DMS153 treated with DMSO at 0.1 percent for 48 hours (cell line): ENCODE data around the gene SYS1.
A peak's percentile ranks its signal among the peaks of the same experiment; 100 is the strongest.
"Not testable (repeated sequence)": the region's sequence is repeated elsewhere in the genome, so short reads cannot be mapped to it uniquely, and the experiment has no call there.

Source experiments
- DNase-seq: peaks from one replicate; lab custom pipeline; 2025; ENCODE audit not compliant: unreplicated experiment; lab: John Stamatoyannopoulos, UW

The SYS1 gene

DNA sequence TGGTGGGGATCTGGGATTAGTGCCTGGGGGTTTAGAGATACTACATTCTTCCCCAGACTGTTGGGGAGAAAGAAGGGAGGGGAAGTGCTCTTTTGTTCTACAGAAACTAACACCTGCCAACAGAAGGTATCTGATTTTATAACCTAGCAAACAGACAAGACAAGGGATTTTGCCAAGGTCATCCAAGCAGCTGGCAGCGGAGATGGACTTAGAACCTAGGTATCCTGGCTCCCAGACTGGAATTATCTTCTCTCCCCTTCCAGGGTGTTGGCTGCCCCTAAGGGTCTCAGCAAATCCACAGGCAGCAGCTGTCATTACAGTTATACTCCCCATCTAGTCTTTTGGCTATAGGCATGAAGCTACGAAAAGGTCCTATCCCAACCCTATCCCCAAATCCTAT, 23.2 kb upstream of the SYS1 start:
- no peak for DNase-seq

DNA sequence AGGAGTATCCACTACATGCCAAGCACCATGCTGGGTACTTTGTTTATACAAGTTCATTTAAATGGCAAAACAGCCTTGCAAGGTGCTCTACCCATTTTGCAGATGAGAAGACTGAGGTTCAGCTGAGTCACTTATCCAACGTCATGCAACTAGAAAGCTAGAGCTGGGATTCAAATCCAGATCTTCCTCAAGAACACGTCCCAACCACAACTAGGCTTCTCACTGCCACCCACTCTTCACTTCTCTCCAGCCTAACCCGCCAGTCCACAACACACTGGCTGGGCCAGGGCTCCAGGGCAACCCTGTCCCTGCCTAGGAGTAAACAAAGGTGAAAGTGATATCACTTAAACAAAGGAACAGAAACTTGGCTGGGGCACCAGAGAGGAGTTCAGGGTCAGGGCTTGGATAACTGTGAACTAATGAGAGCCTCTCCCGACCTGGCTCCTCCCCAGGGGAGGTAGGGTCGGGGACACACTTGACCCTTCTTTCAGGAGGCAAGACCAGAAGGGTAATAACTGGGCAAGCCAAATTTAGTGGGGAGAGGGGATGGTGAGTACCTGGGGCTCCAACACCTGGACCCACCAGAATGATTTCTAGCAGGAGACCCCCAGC, 22.6 kb upstream of the SYS1 start:
- DNase-seq: no peak

DNA sequence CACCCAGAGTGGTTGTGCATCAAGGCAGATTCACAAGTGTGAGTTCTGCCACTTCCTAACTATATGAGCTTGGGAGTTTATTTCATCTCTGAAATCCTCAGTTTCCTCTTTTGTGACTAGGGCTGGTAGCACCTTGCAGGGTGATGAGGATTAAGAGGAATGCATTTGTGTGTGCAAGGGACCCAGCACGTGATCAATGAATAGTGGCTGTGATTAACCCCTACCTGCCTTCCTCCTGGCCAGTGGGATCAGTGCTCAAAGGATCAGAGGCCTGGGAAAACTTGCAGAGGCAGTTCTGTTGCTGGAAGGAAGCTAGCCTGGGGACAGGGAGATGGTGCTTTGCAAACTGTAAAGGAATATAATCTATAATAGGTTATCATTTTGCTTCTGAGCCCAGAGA, 22.0 kb upstream of the SYS1 start:
- DNase-seq: no peak

DNA sequence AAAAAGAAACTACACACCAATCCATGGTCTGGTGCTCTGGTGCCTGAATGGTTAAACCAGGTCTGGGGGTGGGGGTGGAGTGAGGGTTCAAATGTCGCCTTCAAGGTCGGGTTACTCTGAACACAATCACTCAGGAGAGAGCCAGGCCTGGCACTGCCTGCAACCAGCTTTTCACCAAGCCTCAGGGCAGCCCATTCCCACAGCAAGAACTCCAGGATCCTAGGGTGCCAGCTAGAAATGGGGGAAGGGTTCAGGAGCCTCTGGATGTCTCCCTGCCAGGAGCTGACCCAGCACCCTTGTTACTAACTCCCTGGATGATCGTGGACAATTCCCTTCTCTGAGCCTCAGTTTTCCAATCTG, 21.4 kb upstream of the SYS1 start:
- no peak for DNase-seq

DNA sequence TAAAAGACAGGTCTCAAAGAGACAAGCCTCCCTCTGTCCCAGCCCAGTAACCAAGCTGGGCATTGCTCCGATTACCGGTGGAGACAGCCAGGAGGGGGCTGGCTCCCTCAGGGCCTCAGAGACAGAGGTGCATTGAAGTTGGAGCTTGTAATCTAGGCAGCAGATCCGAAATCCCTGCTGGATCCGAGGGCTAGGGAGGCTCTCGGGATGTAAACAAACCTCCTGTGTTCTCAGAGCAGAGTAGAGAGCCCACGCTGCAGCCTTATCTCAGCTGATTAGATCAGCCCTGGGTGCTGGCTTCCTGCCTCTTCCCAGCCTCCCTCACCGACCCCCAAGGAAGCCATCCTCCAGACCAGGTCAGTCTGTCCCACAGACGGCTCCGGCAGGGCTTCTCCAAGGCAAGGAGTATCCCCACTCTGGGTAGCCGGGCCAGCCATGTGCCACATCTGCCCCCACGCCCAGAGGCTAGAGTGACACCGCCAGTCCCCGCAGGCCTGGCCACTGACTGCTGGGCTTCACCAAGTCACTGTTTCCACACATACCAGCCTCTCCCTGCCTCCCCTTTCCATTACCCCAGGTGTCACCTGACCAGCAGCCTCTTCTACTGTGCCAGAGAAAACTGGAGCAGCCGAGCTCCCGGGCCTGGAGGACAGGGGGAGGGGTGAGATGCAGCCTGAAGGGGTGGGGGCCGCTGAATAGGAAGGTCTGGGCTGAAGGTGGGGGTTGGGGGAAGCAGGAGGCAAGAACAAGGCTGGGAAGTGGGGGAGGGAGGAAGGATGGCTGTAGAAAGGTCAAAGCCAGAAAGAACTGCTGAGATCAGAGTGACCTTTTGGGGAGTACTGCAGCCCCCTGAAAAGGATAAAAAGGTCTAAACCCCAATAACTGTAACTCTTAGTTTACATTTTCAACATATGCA, 20.8 kb upstream of the SYS1 start:
- peak; percentile 70 for DNase-seq

DNA sequence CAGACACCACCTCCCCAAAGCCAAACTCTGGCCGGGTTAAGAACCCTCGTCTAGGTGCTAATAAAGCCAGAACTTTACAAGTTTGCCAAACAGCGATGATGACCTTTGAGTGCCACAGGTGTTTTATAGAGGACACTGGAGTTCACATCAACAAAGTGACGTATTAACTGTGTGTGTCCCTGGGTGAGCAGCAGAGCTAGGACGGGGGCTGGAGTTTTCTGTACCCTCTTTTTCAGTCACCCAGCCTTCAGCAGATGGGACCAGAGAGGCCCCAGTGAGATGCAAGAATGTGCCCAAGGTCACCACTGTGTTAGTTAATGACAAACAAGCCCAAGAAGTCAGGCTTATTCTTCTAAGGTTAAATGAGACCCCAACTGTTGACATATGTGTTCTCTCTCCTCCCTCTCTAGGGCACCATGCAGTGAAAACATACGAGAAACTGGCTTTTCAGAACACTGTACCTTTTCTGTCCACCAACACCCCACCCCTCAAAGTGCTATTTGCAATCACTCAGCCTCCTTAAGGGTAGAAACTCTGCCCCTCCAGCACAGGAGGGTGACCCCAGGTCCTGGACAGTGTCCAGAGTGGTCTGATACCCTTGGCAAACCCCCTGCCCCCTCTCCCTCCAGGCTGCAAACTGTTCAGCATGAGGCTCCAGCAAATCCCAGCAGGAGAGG, 20.0 kb upstream of the SYS1 start:
- no peak for DNase-seq

DNA sequence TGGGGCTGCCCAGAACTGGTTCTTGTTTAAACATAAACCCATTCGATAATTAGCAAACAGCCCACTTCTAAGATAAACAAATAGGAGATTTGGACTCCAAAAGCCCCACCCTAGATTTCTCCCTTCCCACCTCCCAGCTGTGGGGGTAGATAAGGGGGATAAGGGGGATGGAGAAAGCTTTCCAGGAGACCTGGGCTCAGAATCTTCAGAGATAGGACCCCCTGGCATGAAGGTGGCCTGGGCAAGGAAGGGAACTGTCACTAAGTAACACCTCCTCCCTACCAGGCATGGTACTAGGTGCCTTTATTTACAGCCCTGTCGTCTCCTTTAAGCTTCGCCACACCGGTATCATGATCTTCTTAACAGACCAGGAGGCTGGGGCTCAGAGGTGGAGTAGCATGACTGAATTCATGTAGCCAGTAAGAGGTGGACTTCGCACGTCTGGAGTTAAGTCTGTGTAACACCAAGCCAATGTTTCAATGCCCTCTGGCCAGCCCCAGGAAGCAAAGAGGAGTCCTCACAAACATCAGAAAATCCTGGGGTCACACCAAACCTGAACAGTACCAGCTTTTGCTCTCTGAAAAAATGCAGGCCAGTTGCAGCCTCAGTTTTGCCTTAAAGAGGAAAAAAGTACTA, 19.3 kb upstream of the SYS1 start:
- DNase-seq: peak; percentile 51

DNA sequence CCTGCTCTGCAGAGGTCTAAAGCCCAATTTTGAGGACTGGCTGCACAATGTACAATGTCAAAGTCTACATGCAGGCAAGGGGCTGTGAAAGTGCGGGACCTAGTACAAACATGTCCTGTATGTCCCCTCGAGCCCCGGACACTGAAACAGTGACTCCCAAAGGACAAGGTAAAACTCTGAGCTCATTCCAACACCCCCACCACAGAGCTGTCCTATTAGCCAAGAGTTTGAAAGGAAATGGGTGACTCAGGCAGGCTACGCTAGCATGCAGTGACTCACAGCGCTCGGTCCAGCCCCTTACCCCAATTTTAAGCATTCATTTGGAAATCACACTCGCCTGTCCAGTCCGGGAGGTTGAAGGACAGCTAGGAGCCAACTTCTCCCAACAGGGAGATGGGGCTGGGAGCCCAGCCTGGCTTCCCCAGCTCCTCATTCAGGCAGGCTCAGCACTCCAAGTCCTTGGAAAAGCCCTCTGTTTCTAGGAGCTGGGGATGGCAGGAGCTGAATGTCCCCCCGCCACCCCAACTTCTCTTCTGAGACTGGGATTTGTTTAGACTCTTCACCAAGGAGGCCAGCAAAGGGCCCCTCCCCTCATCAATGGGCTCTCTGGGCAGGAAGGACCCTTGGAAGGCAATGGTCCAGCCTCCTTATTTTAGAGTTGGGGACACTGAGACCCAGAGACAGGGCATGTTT, 18.6 kb upstream of the SYS1 start:
- DNase-seq: no peak

DNA sequence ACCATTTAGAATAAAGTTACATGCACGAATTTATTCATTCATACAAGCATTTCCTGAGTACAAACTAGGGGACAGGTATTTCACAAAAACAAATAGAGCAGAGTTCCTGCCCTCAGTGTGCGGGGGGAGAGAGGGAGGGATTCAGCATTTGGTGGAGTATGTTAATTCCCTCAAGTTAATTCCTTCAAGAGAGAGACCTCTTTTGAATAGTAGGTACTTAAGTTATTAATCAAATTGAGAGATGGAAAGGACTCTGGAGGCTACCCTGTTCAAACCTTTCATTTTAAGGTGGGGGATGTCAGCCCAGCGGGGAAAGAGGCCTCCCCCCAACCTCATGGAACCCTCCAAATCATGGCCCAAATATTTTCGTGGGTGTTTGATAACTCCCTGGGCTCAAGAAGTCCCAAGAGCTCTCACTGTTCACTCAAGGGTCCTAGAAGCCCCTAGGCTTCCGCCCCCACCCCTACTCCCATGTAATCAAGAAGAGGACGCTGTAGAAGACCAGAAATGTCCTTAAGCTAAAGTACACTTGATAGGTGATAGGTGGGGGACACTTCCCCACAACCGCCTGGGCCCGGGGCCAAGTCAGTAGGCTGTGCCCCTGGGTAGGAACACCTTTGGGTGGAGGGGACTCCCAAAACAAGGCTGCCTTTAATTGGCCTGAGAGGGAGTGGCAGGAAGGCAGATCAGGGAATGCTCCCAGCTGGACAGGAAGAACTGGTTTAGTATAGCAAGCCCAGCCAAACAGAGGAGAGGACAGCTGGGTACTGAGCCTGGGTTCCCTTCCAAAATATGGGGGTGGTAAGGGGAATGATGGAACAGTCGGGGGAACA, 17.6 kb upstream of the SYS1 start:
- DNase-seq: no peak

DNA sequence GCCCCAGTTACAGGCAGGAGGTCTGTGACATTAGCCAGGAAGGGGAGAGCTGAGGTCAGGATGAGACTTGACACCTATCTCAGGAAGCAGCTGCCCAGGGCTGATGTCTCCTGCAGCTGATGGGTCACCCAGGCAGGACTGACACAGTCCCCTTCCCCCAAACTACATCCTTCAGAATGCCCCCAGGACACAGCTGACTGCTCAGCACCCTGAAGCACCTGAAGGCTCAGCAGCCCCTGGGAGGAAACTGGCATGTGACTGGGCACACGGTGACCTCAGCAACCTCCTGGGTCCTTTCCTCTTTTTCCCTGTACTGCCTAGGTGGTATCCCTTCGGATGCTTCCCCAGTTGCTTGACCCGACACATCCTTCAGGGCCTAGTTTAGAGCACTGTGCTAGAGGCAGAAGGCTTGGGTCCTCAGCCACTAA, 16.7 kb upstream of the SYS1 start:
- DNase-seq: no peak

DNA sequence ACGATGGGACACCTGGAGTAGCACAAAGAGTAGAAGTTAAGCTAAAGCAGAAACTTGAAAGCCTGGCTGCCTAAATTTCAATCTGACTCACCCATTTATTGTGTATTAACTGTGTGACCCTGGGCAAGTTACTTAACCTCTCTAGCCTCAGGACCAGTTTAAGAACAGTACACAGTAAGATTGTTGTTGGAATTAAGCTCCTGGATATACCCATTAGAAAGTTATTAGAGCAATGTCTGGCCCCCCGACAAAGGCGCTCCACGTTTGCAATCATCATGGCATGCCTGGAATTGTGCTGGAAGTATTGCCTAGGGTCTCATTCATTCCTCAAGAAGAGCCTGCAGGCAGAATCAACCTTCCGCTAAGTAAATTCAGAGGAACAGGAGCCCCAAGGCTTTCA, 16.1 kb upstream of the SYS1 start:
- no peak for DNase-seq

DNA sequence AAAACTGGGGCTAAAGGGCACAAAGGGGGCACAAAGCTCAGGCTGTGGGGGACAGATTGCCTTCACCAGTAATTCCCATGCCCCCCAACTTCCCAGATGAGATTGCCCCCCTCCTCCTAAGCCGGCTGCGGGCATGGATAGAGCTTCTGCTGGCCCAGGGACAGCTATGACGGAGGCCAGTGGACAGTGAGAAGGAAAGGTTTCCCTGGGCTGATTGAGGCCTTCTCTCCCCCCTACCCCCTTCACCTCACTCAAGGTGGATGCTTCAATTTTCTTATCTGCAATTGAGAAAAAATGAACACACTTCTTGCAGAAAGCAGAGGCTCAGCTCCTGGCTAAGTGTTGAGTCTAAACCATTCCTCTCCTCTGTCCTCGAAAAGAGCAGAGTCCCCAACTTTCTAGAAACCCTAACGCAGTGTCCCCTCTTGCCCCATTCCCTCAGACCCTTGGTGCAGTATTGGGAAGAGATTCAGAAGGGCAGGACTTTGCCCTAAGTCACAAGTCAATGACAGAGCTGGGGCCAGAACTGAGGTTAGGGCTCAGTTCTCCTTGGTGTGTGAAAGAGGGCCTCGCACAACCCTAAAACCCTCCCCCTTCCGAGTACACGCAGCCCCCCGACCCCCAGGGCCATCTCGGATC, 15.5 kb upstream of the SYS1 start:
- DNase-seq: no peak

DNA sequence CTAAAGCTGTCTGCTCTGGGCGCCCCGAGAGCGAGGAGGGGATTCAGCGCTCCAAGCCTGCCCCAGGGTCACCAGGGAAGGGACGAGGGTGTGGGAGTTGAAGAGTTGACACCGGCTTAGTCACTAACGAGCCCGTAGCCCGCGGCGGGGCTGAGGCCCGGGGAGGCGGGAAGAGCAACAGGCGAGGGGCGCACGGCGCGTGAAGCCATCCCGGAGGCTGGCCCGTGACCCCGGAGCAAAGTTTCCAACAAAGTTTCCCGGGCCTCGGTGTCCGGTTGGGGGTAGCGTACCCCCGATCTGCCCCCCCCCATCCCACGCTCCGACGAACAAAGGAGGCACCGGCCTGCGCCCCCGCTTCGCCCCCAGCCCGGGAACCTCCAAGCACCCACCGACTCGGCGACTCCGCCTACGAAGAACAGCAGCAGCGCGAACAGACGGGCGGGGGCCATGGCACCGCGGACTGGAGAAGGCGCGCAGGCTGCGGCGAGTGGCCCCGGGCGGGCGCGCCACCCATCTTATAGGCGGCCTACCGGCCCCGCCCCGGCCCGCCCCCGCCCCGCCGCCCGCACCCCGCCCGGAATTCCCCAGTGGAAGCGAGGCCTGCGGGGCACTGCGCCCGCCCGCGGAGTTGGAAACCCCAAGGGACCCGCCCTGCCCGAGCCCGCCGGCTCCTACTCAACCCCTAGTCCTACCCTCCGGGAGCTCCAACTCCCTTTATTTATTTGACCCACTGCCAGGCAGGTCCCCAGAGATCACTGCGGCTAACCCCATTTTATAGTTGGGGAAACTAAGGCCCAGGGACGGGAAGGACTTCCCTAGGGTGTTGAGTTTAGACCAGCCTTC, 14.8 kb upstream of the SYS1 start, which contains the start of gene SDC4:
Gene SDC4 (minus strand): TSS at position 489 of the 843 bp plus-strand sequence. CDS start 40 bp downstream, at position 449.
- peak; percentile 50 for DNase-seq

DNA sequence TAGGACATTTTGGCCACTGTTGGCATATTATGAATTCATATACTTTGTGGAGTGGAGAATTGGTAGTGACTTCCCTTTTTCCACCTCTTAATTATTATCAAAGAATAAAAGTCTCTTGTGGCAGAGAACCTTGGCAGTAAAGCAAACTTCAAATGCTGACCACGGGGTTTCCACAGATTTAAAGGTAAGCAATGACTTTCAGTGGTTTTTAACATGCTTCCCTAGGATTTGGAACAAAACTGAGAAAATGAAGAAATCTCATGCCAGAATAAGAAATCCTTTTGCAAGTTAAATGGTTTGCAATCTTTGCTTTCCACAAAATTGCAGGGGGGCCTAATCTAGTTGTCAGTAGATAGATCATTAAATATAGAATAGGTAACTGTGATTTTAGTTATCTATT, 12.7 kb upstream of the SYS1 start:
- no peak for DNase-seq

DNA sequence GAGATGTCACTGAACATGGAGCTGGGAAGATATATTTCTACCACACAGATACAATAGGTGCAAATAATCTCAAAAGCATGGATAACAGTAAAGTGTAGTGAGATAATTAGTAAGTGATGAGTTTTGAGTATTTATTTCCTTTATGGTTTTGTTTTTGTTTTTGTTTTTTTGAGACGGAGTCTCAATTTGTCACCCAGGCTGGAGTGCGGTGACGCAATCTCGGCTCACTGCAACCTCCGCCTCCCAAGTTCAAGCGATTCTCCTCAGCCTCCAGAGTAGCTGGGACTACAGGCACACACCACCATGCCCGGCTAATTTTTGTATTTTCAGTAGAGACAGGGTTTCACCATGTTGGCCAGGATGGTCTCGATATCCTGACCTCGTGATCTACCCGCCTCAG, 12.2 kb upstream of the SYS1 start:
- not testable (repeated sequence) for DNase-seq

DNA sequence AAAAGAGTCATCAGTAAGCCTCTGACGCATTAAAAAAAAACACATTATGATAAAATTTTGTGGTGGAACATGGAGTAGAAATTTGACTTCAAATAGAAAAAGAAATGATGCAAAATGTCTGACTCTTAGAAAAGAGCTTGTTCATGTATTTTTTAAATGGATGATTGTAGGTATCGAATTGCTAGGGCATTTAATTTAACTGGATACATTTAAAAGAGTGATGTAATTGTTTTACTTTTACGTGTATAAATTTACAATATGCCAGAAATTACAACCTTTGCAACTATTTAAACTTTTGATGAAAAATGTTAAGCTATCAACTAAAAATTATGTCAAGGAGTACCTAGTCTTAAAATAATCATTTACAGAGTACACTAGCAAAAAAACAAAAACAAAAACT, 10.2 kb upstream of the SYS1 start:
- no peak for DNase-seq

DNA sequence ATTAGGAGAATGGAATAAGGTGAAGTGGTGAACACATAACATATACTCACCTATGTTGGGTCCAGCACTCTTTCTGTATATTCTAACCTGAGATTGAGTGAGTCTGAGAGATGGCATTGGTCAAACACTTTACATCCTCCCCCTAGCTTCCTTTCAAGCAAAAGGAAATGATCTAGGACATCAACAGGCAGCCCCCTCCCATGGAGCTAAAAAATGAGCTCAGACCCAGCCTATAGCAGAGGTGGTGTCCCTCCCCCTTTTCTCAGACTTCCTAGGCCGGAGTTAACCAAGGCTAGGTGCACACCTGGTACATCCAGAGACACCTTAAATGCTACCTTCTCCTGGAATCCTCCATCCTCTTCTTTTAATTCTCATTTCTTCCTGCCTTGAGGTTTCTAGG, 9.2 kb upstream of the SYS1 start:
- DNase-seq: no peak

DNA sequence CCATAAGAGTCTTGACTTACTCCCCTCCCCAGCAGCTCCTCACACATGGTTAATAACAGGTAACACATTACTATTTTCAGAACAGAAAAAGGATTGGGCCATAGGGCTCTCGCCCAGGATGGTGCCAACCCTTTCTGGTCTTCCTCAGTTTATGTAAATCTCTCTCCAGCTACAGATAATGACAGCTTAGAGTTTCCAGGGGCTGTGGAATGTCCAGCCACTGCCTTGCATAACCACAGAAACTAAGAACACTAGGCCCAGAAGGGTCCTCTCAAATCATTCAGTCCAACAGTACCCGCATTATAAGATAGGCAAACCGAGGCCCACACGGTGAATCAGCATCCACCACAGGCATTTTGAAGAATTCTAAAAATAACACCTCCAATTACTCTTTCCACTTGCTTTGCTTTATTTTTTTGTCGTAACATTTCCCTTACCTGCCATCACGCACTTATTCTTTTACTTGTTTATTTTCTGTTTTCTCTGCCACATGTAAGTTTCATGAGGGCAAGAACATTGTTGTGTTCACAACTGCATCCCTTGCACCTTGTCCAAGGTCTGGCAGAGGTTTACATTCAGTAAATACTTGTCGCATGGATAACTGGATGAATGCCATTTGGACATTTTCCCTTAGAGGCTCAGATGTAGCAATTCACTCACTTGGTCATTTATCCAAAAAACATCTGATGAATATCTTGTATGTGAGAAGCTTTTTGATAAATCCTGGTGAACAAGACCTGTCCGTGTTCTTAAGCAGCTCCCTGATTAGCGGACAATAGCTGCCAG, 8.3 kb upstream of the SYS1 start:
- DNase-seq: no peak
